Fibroblast of lung (primary cell): ENCODE measurements around the gene MAP3K3. TPM values are rescaled to one million over a fixed set of nuclear protein-coding genes. Genes with fewer than 3 reads are reported as not detected.

Experiments
- DNase-seq, 2 donors: peaks; one replicate each; pipeline versions ENCODE4 v3.0.0 to v3.0.0-alpha.2; 2010; ENCODE audit warnings: low read depth in 2 of 2
- H2AFZ ChIP-seq: 2 replicates; pipeline ENCODE4 v1.5.1; 2012; ENCODE audit warnings: low read length, control low read depth, inconsistent platforms
- H3K27ac ChIP-seq: 2 replicates; pipeline ENCODE4 v1.5.1; 2011; ENCODE audit warnings: low read length, control low read depth; ENCODE audit not compliant: insufficient read depth
- H3K27me3 ChIP-seq: 2 replicates; pipeline ENCODE4 v1.5.1; 2011; ENCODE audit warnings: mild to moderate bottlenecking, low read length; ENCODE audit not compliant: control insufficient read depth, insufficient read depth
- H3K36me3 ChIP-seq: 2 replicates; pipeline ENCODE4 v1.5.1; 2011; ENCODE audit warnings: low read length; ENCODE audit not compliant: control insufficient read depth, insufficient read depth
- H3K4me1 ChIP-seq: 2 replicates; pipeline ENCODE4 v1.5.1; 2011; ENCODE audit warnings: low read length; ENCODE audit not compliant: control insufficient read depth, insufficient read depth; ENCODE audit errors: extremely low read depth
- H3K4me2 ChIP-seq: 2 replicates; pipeline ENCODE4 v1.5.1; 2011; ENCODE audit warnings: low read length, control low read depth; ENCODE audit not compliant: insufficient read depth; ENCODE audit errors: extremely low read depth
- H3K4me3 ChIP-seq, 4 experiments: fragments of 200-600 bp in 1 of 4; sonication (generic) in 1 of 4; replicated peaks in 1 of 4; 2 replicates each; pipeline ENCODE4 v1.5.1; 2011 to 2016; ENCODE audit warnings: low read length in 4 of 4, low read depth in 3 of 4, mild to moderate bottlenecking in 3 of 4, control low read depth in 2 of 4, inconsistent platforms in 1 of 4, mixed read lengths in 1 of 4; ENCODE audit not compliant: insufficient read depth in 1 of 4; ENCODE audit errors: control extremely low read depth in 1 of 4
- H3K79me2 ChIP-seq: 2 replicates; pipeline ENCODE4 v1.5.1; 2012; ENCODE audit warnings: mild to moderate bottlenecking, low read length, inconsistent platforms; ENCODE audit not compliant: control insufficient read depth, insufficient read depth
- H3K9ac ChIP-seq: 2 replicates; pipeline ENCODE4 v1.5.1; 2011; ENCODE audit warnings: mild to moderate bottlenecking, low read length, control low read depth; ENCODE audit not compliant: insufficient read depth
- H3K9me3 ChIP-seq: 2 replicates; pipeline ENCODE4 v1.5.1; 2012; ENCODE audit warnings: low read depth, low read length; ENCODE audit not compliant: control insufficient read depth, insufficient read depth
- H4K20me1 ChIP-seq: 2 replicates; pipeline ENCODE4 v1.5.1; 2011; ENCODE audit warnings: low read length; ENCODE audit not compliant: control insufficient read depth, insufficient read depth; ENCODE audit errors: extremely low read depth
- CTCF ChIP-seq, 2 donors: IDR thresholded peaks in 1 of 2; conservative IDR thresholded peaks in 1 of 2; 1 replicate in 1 of 2; 2 replicates in 1 of 2; pipeline ENCODE4 v1.5.1; 2011 to 2012; ENCODE audit warnings: low read length in 2 of 2, control low read depth in 1 of 2, inconsistent platforms in 1 of 2, low read depth in 1 of 2, mild to moderate bottlenecking in 1 of 2
- EZH2 ChIP-seq: IDR thresholded peaks from 2 replicates; pipeline ENCODE4 v1.5.1; 2012; ENCODE audit warnings: low read length, control low read depth, mild to moderate bottlenecking; ENCODE audit errors: missing control alignments
- polyA plus RNA-seq, 2 donors: library from polyadenylated mRNA; depleted of rRNA in 1 of 2; stranded (reverse) in 1 of 2; unstranded in 1 of 2; fragments of >200 nt; gene quantifications; 2 replicates each; pipeline ENCODE4 v1.2.1, GENCODE V29; 2011 to 2012; ENCODE audit warnings: missing spikeins in 1 of 2
- total RNA-seq: library from RNA; depleted of rRNA; stranded (reverse); fragments of >200 nt; gene quantifications from 2 replicates; pipeline ENCODE4 v1.2.1, GENCODE V29; 2014

The MAP3K3 gene
- total and polyA plus RNA-seq, 2 donors (not counting 1 experiment from before 2014, with no cell fraction given), result 13.8 to 32.0 TPM

DNA sequence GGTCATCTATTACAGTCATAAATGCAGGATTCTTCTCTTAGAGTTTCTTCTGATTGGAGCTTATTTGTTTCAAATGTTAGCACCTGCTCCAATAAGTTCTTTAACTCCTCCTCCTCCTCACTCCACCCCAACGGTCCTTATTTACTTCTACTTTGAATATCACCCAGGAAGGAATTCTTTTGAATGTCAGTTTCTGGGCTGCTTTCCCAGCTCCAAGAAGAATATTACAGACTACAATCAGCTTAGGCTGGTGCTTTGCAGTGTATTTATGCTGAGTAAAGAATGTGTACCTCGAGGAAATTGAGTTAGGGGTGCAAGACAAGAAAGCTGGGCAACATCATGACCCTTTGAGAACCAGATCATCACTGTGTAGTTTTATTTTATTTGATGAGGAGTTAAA is 30.8 kb downstream of the MAP3K3 start:
- Histone ChIP-seq H3K27ac (no peak overlapping the region), H4K20me1 (no peaks in the 10 kb centered on the region), H3K9ac (no peak overlapping the region), H3K4me2 (no peak overlapping the region), H3K4me3 (no peak overlapping the region), H3K36me3 (no peaks in the 10 kb centered on the region), H3K4me1 (no peaks in the 10 kb centered on the region), H2AFZ (no peak overlapping the region), H3K27me3 (no peaks in the 10 kb centered on the region), H3K9me3 (no peaks in the 10 kb centered on the region), H3K79me2 (no peaks in the 10 kb centered on the region)
- no peak for TF ChIP-seq EZH2
- no peak for TF ChIP-seq CTCF (conservative IDR thresholded peaks at IDR 0.05 in 1 of 2, IDR thresholded peaks at IDR 0.05 in 1 of 2; ENCODE audit: low read depth in 1 of 2, low read length in 2 of 2)
- peak in 1 of 2 donors; percentile 16 for DNase-seq

GRCh38 chr17:63657786-63658185 is 35.6 kb downstream of the MAP3K3 start:
- H3K9ac ChIP-seq, result no peak overlapping the region
- DNase-seq, result no peak
- H3K9me3 ChIP-seq, result no peaks in the 10 kb centered on the region
- no peaks in the 10 kb centered on the region for H4K20me1 ChIP-seq
- H3K36me3 ChIP-seq, result no peaks in the 10 kb centered on the region
- TF ChIP-seq CTCF (conservative IDR thresholded peaks at IDR 0.05 in 1 of 2, IDR thresholded peaks at IDR 0.05 in 1 of 2; ENCODE audit: low read depth in 1 of 2, low read length in 2 of 2) (no peak), EZH2 (no peak)
- H3K27ac ChIP-seq, result no peak overlapping the region
- H3K4me2 ChIP-seq, result no peak overlapping the region
- no peaks in the 10 kb centered on the region for H3K27me3 ChIP-seq
- no peaks in the 10 kb centered on the region for H3K79me2 ChIP-seq
- H2AFZ ChIP-seq, result no peak overlapping the region
- H3K4me3 ChIP-seq, result no peak overlapping the region
- no peaks in the 10 kb centered on the region for H3K4me1 ChIP-seq

DNA sequence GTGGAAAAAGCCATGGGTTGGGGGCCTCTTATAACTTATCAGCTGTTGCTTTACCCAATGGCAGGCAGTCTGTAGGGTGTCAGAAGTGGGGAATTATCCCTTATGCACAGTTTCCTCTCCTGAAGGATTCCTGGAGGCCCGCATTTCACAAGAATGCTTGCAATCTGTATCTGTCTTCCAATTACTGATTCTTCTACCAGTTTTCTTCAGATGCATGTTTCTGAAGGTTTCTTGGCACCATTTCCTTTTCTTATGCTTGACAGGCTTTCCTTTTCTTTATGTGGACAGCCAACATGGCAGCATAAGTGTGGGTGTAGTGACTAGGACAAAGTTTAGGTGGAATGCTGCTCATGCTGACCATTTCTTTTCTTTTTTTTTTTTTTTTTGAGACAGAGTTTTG is 36.1 kb downstream of the MAP3K3 start:
- Histone ChIP-seq H3K36me3 (no peaks in the 10 kb centered on the region), H2AFZ (no peak overlapping the region), H3K4me2 (no peak overlapping the region), H3K79me2 (no peaks in the 10 kb centered on the region), H3K4me1 (no peaks in the 10 kb centered on the region), H4K20me1 (no peaks in the 10 kb centered on the region), H3K27me3 (no peaks in the 10 kb centered on the region), H3K27ac (no peak overlapping the region), H3K9me3 (no peaks in the 10 kb centered on the region), H3K9ac (no peak overlapping the region), H3K4me3 (no peak overlapping the region)
- DNase-seq, result peak in 1 of 2 donors; percentile 12
- TF ChIP-seq CTCF (conservative IDR thresholded peaks at IDR 0.05 in 1 of 2, IDR thresholded peaks at IDR 0.05 in 1 of 2; ENCODE audit: low read depth in 1 of 2, low read length in 2 of 2) (no peak), EZH2 (no peak)
